Psoas muscle (tissue), 8 donors: ENCODE measurements around the gene ZW10. TPM values are rescaled to one million over a fixed set of nuclear protein-coding genes. Genes with fewer than 3 reads are reported as not detected.

ENCODE experiments used
- ATAC-seq, 4 donors: fragments of 200-7000 bp; cut with Tn5 transposase; one replicate each; pipeline ENCODE4 v1.9.1; 2020; ENCODE audit warnings: moderate library complexity in 3 of 4, mild to moderate bottlenecking in 2 of 4
- DNase-seq, 2 donors: peaks; one replicate each; pipeline ENCODE4 v3.0.0-alpha.2; 2020
- H3K27ac ChIP-seq: fragments of 200-600 bp; one replicate; pipeline ENCODE4 v1.8.0; 2022
- H3K27me3 ChIP-seq, 3 donors: fragments of 200-600 bp in 1 of 3; one replicate each; pipeline versions ENCODE4 v1.6.1 to v1.8.0; 2013 to 2022; ENCODE audit warnings: low read length in 2 of 3, mild to moderate bottlenecking in 2 of 3, moderate library complexity in 1 of 3; ENCODE audit not compliant: insufficient read depth in 3 of 3
- H3K36me3 ChIP-seq, 2 donors: fragments of 200-600 bp in 1 of 2; one replicate each; pipeline versions ENCODE4 v1.6.1 to v1.8.0; 2013 to 2022; ENCODE audit warnings: low read depth in 1 of 2, mild to moderate bottlenecking in 1 of 2, moderate library complexity in 1 of 2; ENCODE audit not compliant: insufficient read depth in 1 of 2
- H3K4me1 ChIP-seq: fragments of 200-600 bp; one replicate; pipeline ENCODE4 v1.8.0; 2022
- H3K4me3 ChIP-seq: fragments of 200-600 bp; one replicate; pipeline ENCODE4 v1.8.0; 2022; ENCODE audit warnings: mild to moderate bottlenecking
- H3K9me3 ChIP-seq: fragments of 200-600 bp; one replicate; pipeline ENCODE4 v1.8.0; 2022
- CTCF ChIP-seq: fragments of 200-600 bp; IDR thresholded peaks from one replicate; pipeline ENCODE4 v1.8.0; 2022; ENCODE audit warnings: antibody characterized with exemption
- WGBS, 3 donors: extraction: QIAGEN DNeasy Blood & Tissue Kit; methylation state at CpG; one replicate each; pipeline versions ENCODE4 v1.1.6 to v1.1.7; 2013; 5-methylcytosine and 5-hydroxymethylcytosine counted together
- intact Hi-C, 2 donors: fragments of 100-400 bp; cut with DNase I; formaldehyde crosslinking; loops; one replicate each; pipeline versions ENCODE4 v1.11.0 to v1.14.2; 2022
- polyA plus RNA-seq, 3 donors: library from polyadenylated mRNA; stranded (reverse); fragments of 200-250 nt; gene quantifications; one replicate each; pipeline ENCODE4 v1.2.3, GENCODE V29; 2013
- total RNA-seq, 4 donors: library from RNA; stranded (reverse); fragmentation: NEBNext Ultra II Directional in 2 of 4; extraction: Animal tissue kit (Norgen Biotek cat#: 25700) in 2 of 4; gene quantifications; one replicate each; pipeline versions ENCODE4 v1.2.1 to v1.2.4, GENCODE V29; 2021 to 2023
- donor health status: healthy with polysubstance abuse.
- donor health status: DM: no; HTN: no; CAD: no; lungs with moderate emphysema.
- donor health status: Bipolar disorder and iron deficiency.
- donor health status: healthy.
- donor health status: DM: yes; HTN: yes; CAD: no.
- donor health status: DM: no; HTN: no; CAD: no.
- donor health status: DM: no; HTN: no; CAD: no.
- donor health status: DM: yes; HTN: yes; CAD: no.

Gene ZW10
- total and polyA plus RNA-seq, 7 donors, result 10.8 to 26.6 (median 16.5) TPM

- no peaks in the 10 kb centered on the region for H3K27me3 ChIP-seq
- TF ChIP-seq CTCF, result no peak
- H3K36me3 ChIP-seq, result no peaks in the 10 kb centered on the region
- peak within 1 kb of the TSS; percentile 18 for H3K4me3 ChIP-seq
- ATAC-seq (no peak), DNase-seq (no peak)
- WGBS, 3 donors, result 66 to 74% (median 72%) methylated on average over 4 of the region's 4 CpGs
- H3K9me3 ChIP-seq, result no peaks in the 10 kb centered on the region
- intact Hi-C loops, result no loop called here
- H3K4me1 ChIP-seq, result peaks cover 10% of the 10 kb centered on the region
- H3K27ac ChIP-seq, result peak within 1 kb of the TSS; percentile 84
Measured at GRCh38 chr11:113779496-113779895, 6.0 kb upstream of the ZW10 start, which contains the start of gene CLDN25. Gene CLDN25 (plus strand): TSS chr11:113779796. CDS start chr11:113779796, 0 bp downstream.

DNA sequence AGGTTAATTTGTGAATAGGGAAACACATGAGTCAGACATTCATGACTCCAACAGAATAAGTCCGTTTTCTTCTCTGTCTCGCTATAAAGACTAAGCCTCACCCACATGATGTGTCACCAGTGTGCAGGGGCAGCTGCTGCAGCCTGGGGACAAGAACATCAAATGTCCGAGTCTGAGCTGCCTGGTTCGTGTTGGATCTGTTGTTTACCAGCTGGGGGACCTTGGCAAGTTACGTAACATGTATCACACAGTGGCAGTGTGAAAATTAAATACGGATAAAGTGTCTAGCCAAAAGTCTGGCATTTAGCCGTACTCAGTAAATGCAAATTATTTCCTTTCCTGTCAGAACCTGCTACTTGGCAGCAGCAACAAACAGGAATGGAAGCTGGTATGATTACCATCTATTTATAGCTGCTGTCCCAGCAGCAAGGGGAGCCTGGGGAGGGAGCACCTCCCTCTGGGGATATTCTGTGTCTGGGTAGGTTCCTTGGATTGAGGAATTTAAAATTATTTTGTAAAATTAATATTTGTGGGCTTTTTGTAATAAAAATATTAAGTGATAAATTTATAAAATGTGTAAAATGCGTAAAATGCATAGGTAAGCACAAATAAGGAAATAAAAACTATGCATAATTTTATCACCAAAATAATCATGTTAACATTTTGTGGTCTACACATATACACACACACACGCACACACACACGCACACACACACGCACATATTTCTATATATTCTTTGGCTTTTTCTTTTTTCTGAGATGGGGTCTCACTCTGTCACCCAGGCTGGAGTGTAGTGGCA lies 4.8 kb upstream of the ZW10 start:
- DNase-seq (peak; percentile 21 to 76), ATAC-seq (peak; percentile 58 to 81 (median 74))
- intact Hi-C loops, result no loop called here
- H3K4me3 ChIP-seq, result peak overlapping the region; percentile 18
- H3K27me3 ChIP-seq, result no peaks in the 10 kb centered on the region
- peaks cover 10% of the 10 kb centered on the region for H3K4me1 ChIP-seq
- peak overlapping the region; percentile 84 for H3K27ac ChIP-seq
- WGBS, 3 donors, result 30 to 33% (median 32%) methylated on average over 11 of the region's 11 CpGs
- no peaks in the 10 kb centered on the region for H3K36me3 ChIP-seq
- TF ChIP-seq CTCF, result peak; percentile 4
- no peaks in the 10 kb centered on the region for H3K9me3 ChIP-seq

DNA sequence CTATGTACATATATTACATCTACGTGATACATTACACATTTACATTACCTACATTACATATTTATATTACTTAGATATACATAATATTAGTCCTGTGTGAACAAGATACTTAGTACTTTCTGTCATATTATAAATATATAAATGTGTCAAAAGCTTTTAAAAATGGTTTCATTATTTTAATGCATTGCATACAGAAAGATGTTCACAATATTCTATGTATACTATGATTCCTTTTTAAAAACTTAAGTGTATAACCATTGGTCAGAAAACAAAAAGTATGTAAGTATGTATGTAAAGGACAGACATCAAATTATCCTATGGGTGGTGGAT lies 647 bp upstream of the ZW10 start:
- peak overlapping the region; percentile 83 for H3K27ac ChIP-seq
- 0% methylated on average over 1 of the region's 1 CpG for WGBS, 3 donors
- no peaks in the 10 kb centered on the region for H3K27me3 ChIP-seq
- ATAC-seq, result no peak
- peaks cover 19% of the 10 kb centered on the region for H3K4me1 ChIP-seq
- intact Hi-C loops, result no loop called here
- H3K4me3 ChIP-seq, result peak overlapping the region; percentile 75
- no peak for TF ChIP-seq CTCF
- no peak for DNase-seq
- no peaks in the 10 kb centered on the region for H3K9me3 ChIP-seq
- H3K36me3 ChIP-seq, result peaks cover 2 to 20% of the 10 kb centered on the region in 2 donors

- ATAC-seq (peak; percentile 22 to 38 (median 32)), DNase-seq (no peak)
- H3K4me1 ChIP-seq, result peaks cover 12% of the 10 kb centered on the region
- no peaks in the 10 kb centered on the region for H3K27me3 ChIP-seq
- no peak for TF ChIP-seq CTCF
- H3K4me3 ChIP-seq, result peak overlapping the region; percentile 75
- H3K36me3 ChIP-seq, result peaks cover 2 to 31% of the 10 kb centered on the region in 2 donors
- intact Hi-C loops, result no loop called here
- H3K9me3 ChIP-seq, result no peaks in the 10 kb centered on the region
- WGBS, 3 donors, result 0 to 1% (median 0%) methylated on average over 10 of the region's 10 CpGs
- peak overlapping the region; percentile 83 for H3K27ac ChIP-seq
Measured at GRCh38 chr11:113773092-113773415, 438 bp downstream of the ZW10 start.

- 70 to 90% (median 82%) methylated on average over 3 of the region's 3 CpGs for WGBS, 3 donors
- peaks cover 6 to 42% of the 10 kb centered on the region in 2 donors for H3K36me3 ChIP-seq
- no peaks in the 10 kb centered on the region for H3K27me3 ChIP-seq
- intact Hi-C loops, result no loop called here
- no peak for ATAC-seq
- H3K27ac ChIP-seq, result no peak overlapping the region
- DNase-seq, result no peak
- H3K4me3 ChIP-seq, result peak overlapping the region; percentile 75
- no peak for TF ChIP-seq CTCF
- H3K9me3 ChIP-seq, result no peaks in the 10 kb centered on the region
- H3K4me1 ChIP-seq, result peaks cover 12% of the 10 kb centered on the region
Measured at GRCh38 chr11:113771964-113772363, 1.5 kb downstream of the ZW10 start.
